PC-9 (cell line): ENCODE results near the gene ATP5F1B. TPM values are rescaled to one million over a fixed set of nuclear protein-coding genes. Genes with fewer than 3 reads are reported as not detected.

Experiments
- BruUV-seq: library from RNA; stranded (reverse); fragments of 400-500 nt; replicated peaks from 2 replicates; lab custom pipeline; 2021; lab: Mats Ljungman, UMichigan
- CTCF ChIA-PET: fragments of 300-600 bp; sonication (Branson Sonifier 250); formaldehyde crosslinking; loops from one replicate; lab custom pipeline; 2022; ENCODE audit warnings: antibody characterized with exemption; lab: Charles Lee
- POLR2A ChIA-PET: fragments of 300-600 bp; sonication (Branson Sonifier 250); formaldehyde crosslinking; loops from one replicate; lab custom pipeline; 2022; ENCODE audit warnings: antibody characterized with exemption; ENCODE audit not compliant: unreplicated experiment; lab: Charles Lee
- DNase-seq, 2 experiments: peaks; one replicate each; pipeline versions ENCODE4 v3.0.0 to v3.0.0-alpha.2; 2015 to 2022; ENCODE audit warnings: mixed read lengths in 1 of 2
- H2AFZ ChIP-seq: fragments of 200-600 bp; sonication (generic); 2 replicates; pipeline ENCODE4 v1.8.1; 2017; ENCODE audit warnings: antibody characterized with exemption
- H3F3A ChIP-seq: fragments of 200-600 bp; sonication (generic); 2 replicates; pipeline ENCODE4 v1.8.1; 2017; ENCODE audit warnings: antibody characterized with exemption, mild to moderate bottlenecking, low read depth; ENCODE audit not compliant: insufficient read depth
- H3K27ac ChIP-seq: fragments of 200-600 bp; sonication (generic); 2 replicates; pipeline ENCODE4 v1.6.1; 2016; ENCODE audit warnings: mixed run types
- H3K27me3 ChIP-seq: fragments of 200-600 bp; sonication (generic); 2 replicates; pipeline ENCODE4 v1.6.1; 2016; ENCODE audit warnings: low read depth, mixed run types; ENCODE audit not compliant: insufficient read depth
- H3K36me3 ChIP-seq: fragments of 200-600 bp; sonication (generic); 2 replicates; pipeline ENCODE4 v1.6.1; 2016; ENCODE audit warnings: low read depth, mixed run types
- H3K4me1 ChIP-seq: fragments of 200-600 bp; sonication (generic); replicated peaks from 2 replicates; pipeline ENCODE4 v1.6.1; 2016; ENCODE audit warnings: mixed run types; ENCODE audit not compliant: insufficient read depth
- H3K4me2 ChIP-seq: fragments of 200-600 bp; sonication (generic); 2 replicates; pipeline ENCODE4 v1.6.1; 2017; ENCODE audit warnings: mixed run types
- H3K4me3 ChIP-seq: fragments of 200-600 bp; sonication (generic); 2 replicates; pipeline ENCODE4 v1.6.1; 2016; ENCODE audit warnings: mixed run types
- H3K79me2 ChIP-seq: fragments of 200-600 bp; sonication (generic); 2 replicates; pipeline ENCODE4 v1.6.1; 2017; ENCODE audit warnings: low read depth, mixed run types
- H3K9me2 ChIP-seq: fragments of 200-600 bp; sonication (generic); 2 replicates; pipeline ENCODE4 v1.8.1; 2017; ENCODE audit warnings: mild to moderate bottlenecking; ENCODE audit not compliant: insufficient read depth
- H3K9me3 ChIP-seq: fragments of 200-600 bp; sonication (generic); 2 replicates; pipeline ENCODE4 v1.8.1; 2016; ENCODE audit warnings: low read depth; ENCODE audit not compliant: insufficient read depth
- H4K20me1 ChIP-seq: fragments of 200-600 bp; sonication (generic); 2 replicates; pipeline ENCODE4 v1.8.1; 2017; ENCODE audit not compliant: insufficient read depth
- CTCF ChIP-seq: fragments of 200-600 bp; sonication (generic); conservative IDR thresholded peaks from 2 replicates; pipeline ENCODE4 v1.6.1; 2017; ENCODE audit warnings: mixed run types, antibody characterized with exemption, mild to moderate bottlenecking, moderate library complexity
- EZH2 ChIP-seq: fragments of 200-600 bp; sonication (generic); IDR thresholded peaks from 2 replicates; pipeline ENCODE4 v1.8.0; 2017; ENCODE audit warnings: antibody characterized with exemption, low read depth
- intact Hi-C: fragments of 100-400 bp; cut with micrococcal nuclease; formaldehyde crosslinking; loops from one replicate; pipeline ENCODE4 v1.10.0; 2022; ENCODE audit not compliant: unreplicated experiment
- total RNA-seq: library from RNA; stranded (reverse); gene quantifications from 2 replicates; pipeline ENCODE4 v1.2.3, GENCODE V29; 2021

The ATP5F1B gene
- total RNA-seq, 1 experiment from 2014 or later, result 587 TPM

- H3K9me3 ChIP-seq, result no peaks in the 10 kb centered on the region
- H3K9me2 ChIP-seq, result no peaks in the 10 kb centered on the region
- peaks cover 55% of the 10 kb centered on the region for H3K36me3 ChIP-seq
- no peak overlapping the region for H2AFZ ChIP-seq
- no peak for TF ChIP-seq CTCF
- TF ChIP-seq EZH2, result no peak
- CTCF ChIA-PET, result no interaction called here
- no peaks in the 10 kb centered on the region for H3K27me3 ChIP-seq
- POLR2A ChIA-PET, result no interaction called here
- H3K4me2 ChIP-seq, result no peak overlapping the region
- intact Hi-C loops, result no loop called here
- no TSS peak for BruUV-seq
- H3K27ac ChIP-seq, result no peak overlapping the region
- H3K4me1 ChIP-seq, result no peaks in the 10 kb centered on the region
- no peak for DNase-seq
- H3K4me3 ChIP-seq, result no peak overlapping the region
- H4K20me1 ChIP-seq, result peaks cover 34% of the 10 kb centered on the region
- H3F3A ChIP-seq, result peaks cover 5% of the 10 kb centered on the region
- H3K79me2 ChIP-seq, result peaks cover 22% of the 10 kb centered on the region
These were observed 31.2 kb downstream of the ATP5F1B start for GRCh38 chr12:56614627-56615026.

- H3K79me2 ChIP-seq, result no peaks in the 10 kb centered on the region
- intact Hi-C loops, result no loop called here
- no peaks in the 10 kb centered on the region for H3K9me2 ChIP-seq
- H3K27me3 ChIP-seq, result no peaks in the 10 kb centered on the region
- H2AFZ ChIP-seq, result no peak overlapping the region
- H4K20me1 ChIP-seq, result no peaks in the 10 kb centered on the region
- H3K9me3 ChIP-seq, result no peaks in the 10 kb centered on the region
- no peak for DNase-seq
- no peak overlapping the region for H3K4me3 ChIP-seq
- BruUV-seq, result no TSS peak
- peaks cover 22% of the 10 kb centered on the region for H3K36me3 ChIP-seq
- ChIA-PET POLR2A (no interaction called here), CTCF (interaction anchor here (0.5 kb wide), 1 partner anchor 401 kb away, joined by 4 read pairs; no protein-coding TSS in a partner anchor)
- no peak overlapping the region for H3K27ac ChIP-seq
- TF ChIP-seq EZH2 (no peak), CTCF (no peak)
- no peaks in the 10 kb centered on the region for H3K4me1 ChIP-seq
- peaks cover 6% of the 10 kb centered on the region; the same call in 1 of the 2 replicates for H3F3A ChIP-seq
- no peak overlapping the region for H3K4me2 ChIP-seq
These were observed 41.4 kb downstream of the ATP5F1B start for GRCh38 chr12:56604355-56604754.

- Histone ChIP-seq H3F3A (peaks cover 9% of the 10 kb centered on the region; the same call in 1 of the 2 replicates), H3K27ac (no peak overlapping the region), H3K4me2 (no peak overlapping the region), H4K20me1 (no peaks in the 10 kb centered on the region), H3K4me1 (no peaks in the 10 kb centered on the region), H3K4me3 (no peak overlapping the region), H3K36me3 (peaks cover 18% of the 10 kb centered on the region), H3K9me2 (no peaks in the 10 kb centered on the region), H3K79me2 (no peaks in the 10 kb centered on the region), H3K9me3 (no peaks in the 10 kb centered on the region), H2AFZ (no peak overlapping the region), H3K27me3 (no peaks in the 10 kb centered on the region)
- no TSS peak for BruUV-seq
- intact Hi-C loops, result no loop called here
- TF ChIP-seq CTCF, result no peak
- no peak for TF ChIP-seq EZH2
- CTCF ChIA-PET, result interaction anchor here (0.6 to 1.8 kb wide), 2 partner anchors 33 to 34 kb away, joined by 3 to 6 read pairs; no protein-coding TSS in a partner anchor
- POLR2A ChIA-PET, result no interaction called here
- DNase-seq, result no peak
These were observed 43.5 kb downstream of the ATP5F1B start for GRCh38 chr12:56602239-56602638.
